Measurements from ENCODE around the gene SNX14.
"Not testable (repeated sequence)": the region's sequence is repeated elsewhere in the genome, so short reads cannot be mapped to it uniquely, and the experiment has no call there.

SNX14 gene

GRCh38 chr6:85620308-85620707 is 26.6 kb upstream of the SNX14 start:
- Histone ChIP-seq H3K27ac (ENCODE audit: low read length) (no peak overlapping the region), H3K4me3 (ENCODE audit: low read length) (no peak overlapping the region), H3K9me3 (ENCODE audit: control insufficient read depth, low read depth, low read length) (no peaks in the 10 kb centered on the region), H3K36me3 (ENCODE audit: control insufficient read depth, low read depth, low read length) (peaks cover 99% of the 10 kb centered on the region), H3K27me3 (ENCODE audit: control insufficient read depth, insufficient read depth, low read length) (no peaks in the 10 kb centered on the region), H3K9ac (ENCODE audit: low read length) (no peak overlapping the region), H3K4me1 (ENCODE audit: control insufficient read depth, low read depth, low read length) (no peaks in the 10 kb centered on the region)

- no peaks in the 10 kb centered on the region for H3K9me3 ChIP-seq (ENCODE audit: control insufficient read depth, low read depth, low read length)
- no peaks in the 10 kb centered on the region for H3K27me3 ChIP-seq (ENCODE audit: control insufficient read depth, insufficient read depth, low read length)
- H3K9ac ChIP-seq (ENCODE audit: low read length), result no peak overlapping the region
- peaks cover 98% of the 10 kb centered on the region for H3K36me3 ChIP-seq (ENCODE audit: control insufficient read depth, low read depth, low read length)
- no peak overlapping the region for H3K27ac ChIP-seq (ENCODE audit: low read length)
- H3K4me3 ChIP-seq (ENCODE audit: low read length), result no peak overlapping the region
- H3K4me1 ChIP-seq (ENCODE audit: control insufficient read depth, low read depth, low read length), result no peaks in the 10 kb centered on the region
Measured at GRCh38 chr6:85614780-85615179, 21.1 kb upstream of the SNX14 start.

DNA sequence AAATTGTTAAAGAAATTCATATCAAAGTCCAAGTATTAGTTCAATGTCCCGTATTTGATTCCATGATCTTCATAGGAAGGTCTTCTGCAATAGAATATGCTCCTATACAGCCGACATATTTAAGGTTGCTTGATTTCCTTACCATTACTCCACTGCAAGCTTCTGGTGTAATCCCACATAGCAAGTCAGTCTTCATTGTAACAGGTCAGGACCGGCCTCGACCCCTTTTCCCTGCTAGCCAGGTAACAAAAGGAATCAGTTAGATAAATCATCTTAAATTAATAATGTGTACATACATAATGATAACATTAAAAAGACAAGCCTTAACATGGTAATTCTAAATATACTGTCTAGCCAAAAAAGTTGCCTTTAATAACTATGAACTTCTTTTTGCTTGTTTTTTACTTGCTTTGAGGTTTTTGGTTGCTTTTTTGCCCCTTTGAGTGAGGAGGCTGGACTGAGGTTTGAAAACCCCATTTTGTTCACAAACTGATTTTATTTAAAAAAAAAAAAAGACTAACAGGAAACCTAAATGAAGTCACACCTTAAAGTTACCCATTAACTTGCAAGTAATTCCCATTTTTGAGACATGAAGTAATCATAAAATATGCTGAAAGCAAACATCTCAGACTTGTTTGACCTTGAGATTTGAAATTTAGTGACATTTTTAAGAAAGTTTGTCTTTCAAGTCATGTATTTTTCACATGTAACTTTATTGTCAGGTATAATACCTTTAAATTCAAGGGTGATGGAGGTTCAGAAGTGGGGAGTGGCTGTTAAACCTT is 19.2 kb upstream of the SNX14 start:
- Histone ChIP-seq H3K27me3 (ENCODE audit: control insufficient read depth, insufficient read depth, low read length) (no peaks in the 10 kb centered on the region), H3K4me1 (ENCODE audit: control insufficient read depth, low read depth, low read length) (no peaks in the 10 kb centered on the region), H3K9ac (ENCODE audit: low read length) (no peak overlapping the region), H3K9me3 (ENCODE audit: control insufficient read depth, low read depth, low read length) (no peaks in the 10 kb centered on the region), H3K36me3 (ENCODE audit: control insufficient read depth, low read depth, low read length) (peaks cover 85% of the 10 kb centered on the region), H3K27ac (ENCODE audit: low read length) (no peak overlapping the region), H3K4me3 (ENCODE audit: low read length) (no peak overlapping the region)

DNA sequence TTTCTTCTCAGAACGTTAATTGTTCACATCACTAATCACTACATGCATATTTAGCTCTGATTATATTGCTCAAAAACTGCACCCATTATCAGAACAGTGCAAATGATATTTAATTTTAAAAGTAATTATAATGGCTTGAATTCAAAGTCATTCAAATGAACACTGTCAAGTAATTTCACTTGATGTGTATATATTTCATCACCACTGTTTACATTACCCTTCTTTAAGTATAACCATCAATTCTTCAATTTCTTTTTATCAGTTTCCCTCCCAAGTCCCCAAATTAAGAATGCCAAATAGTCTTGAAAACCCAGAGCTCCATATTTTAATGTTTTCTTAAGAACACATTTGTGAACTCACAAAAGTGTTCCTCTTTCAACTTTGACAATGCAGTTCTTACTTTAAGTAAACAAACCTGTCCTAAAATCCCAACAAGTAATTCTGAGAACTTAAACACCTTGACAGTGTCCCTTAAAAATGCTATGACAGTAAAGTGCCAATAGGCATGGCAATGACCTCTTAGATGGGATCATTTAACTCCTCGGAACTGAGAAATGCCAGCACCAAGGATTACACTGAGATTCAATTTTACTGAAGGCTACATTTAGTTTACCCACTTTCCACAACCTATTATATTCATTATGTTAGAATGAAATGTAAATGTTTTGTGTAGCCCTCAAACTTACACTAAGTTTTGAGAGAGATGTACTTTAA is 16.7 kb upstream of the SNX14 start:
- Histone ChIP-seq H3K4me1 (ENCODE audit: control insufficient read depth, low read depth, low read length) (no peaks in the 10 kb centered on the region), H3K36me3 (ENCODE audit: control insufficient read depth, low read depth, low read length) (peaks cover 60% of the 10 kb centered on the region), H3K4me3 (ENCODE audit: low read length) (no peak overlapping the region), H3K9me3 (ENCODE audit: control insufficient read depth, low read depth, low read length) (no peaks in the 10 kb centered on the region), H3K27me3 (ENCODE audit: control insufficient read depth, insufficient read depth, low read length) (no peaks in the 10 kb centered on the region), H3K27ac (ENCODE audit: low read length) (no peak overlapping the region), H3K9ac (ENCODE audit: low read length) (no peak overlapping the region)

DNA sequence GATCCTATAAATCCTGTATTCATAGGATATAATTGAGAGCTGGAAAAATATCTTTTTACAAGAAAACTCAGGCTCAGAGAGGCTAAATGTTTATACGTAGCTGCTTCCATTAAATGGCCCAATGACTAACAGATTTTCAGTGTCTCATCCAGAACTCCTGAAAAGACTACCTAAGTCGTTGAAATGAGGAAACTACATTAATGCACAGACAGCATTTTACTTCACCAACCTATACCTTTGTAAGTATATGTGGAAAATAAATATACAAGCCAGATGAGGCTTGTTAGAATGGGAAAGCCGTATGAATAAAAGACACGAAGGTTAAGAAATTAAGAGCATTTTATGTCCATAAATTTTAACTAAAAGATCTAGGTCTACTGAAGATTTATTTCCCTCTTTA is 8.4 kb upstream of the SNX14 start:
- no peak overlapping the region for H3K27ac ChIP-seq (ENCODE audit: low read length)
- no peaks in the 10 kb centered on the region for H3K36me3 ChIP-seq (ENCODE audit: control insufficient read depth, low read depth, low read length)
- H3K4me1 ChIP-seq (ENCODE audit: control insufficient read depth, low read depth, low read length), result no peaks in the 10 kb centered on the region
- H3K27me3 ChIP-seq (ENCODE audit: control insufficient read depth, insufficient read depth, low read length), result no peaks in the 10 kb centered on the region
- no peaks in the 10 kb centered on the region for H3K9me3 ChIP-seq (ENCODE audit: control insufficient read depth, low read depth, low read length)
- H3K9ac ChIP-seq (ENCODE audit: low read length), result no peak overlapping the region
- H3K4me3 ChIP-seq (ENCODE audit: low read length), result no peak overlapping the region

- Histone ChIP-seq H3K27me3 (ENCODE audit: control insufficient read depth, insufficient read depth, low read length) (peaks cover 5% of the 10 kb centered on the region), H3K4me3 (ENCODE audit: low read length) (no peak overlapping the region), H3K9me3 (ENCODE audit: control insufficient read depth, low read depth, low read length) (no peaks in the 10 kb centered on the region), H3K9ac (ENCODE audit: low read length) (no peak overlapping the region), H3K4me1 (ENCODE audit: control insufficient read depth, low read depth, low read length) (no peaks in the 10 kb centered on the region), H3K36me3 (ENCODE audit: control insufficient read depth, low read depth, low read length) (no peaks in the 10 kb centered on the region), H3K27ac (ENCODE audit: low read length) (no peak overlapping the region)
Measured at GRCh38 chr6:85600713-85601313, 7.2 kb upstream of the SNX14 start.

DNA sequence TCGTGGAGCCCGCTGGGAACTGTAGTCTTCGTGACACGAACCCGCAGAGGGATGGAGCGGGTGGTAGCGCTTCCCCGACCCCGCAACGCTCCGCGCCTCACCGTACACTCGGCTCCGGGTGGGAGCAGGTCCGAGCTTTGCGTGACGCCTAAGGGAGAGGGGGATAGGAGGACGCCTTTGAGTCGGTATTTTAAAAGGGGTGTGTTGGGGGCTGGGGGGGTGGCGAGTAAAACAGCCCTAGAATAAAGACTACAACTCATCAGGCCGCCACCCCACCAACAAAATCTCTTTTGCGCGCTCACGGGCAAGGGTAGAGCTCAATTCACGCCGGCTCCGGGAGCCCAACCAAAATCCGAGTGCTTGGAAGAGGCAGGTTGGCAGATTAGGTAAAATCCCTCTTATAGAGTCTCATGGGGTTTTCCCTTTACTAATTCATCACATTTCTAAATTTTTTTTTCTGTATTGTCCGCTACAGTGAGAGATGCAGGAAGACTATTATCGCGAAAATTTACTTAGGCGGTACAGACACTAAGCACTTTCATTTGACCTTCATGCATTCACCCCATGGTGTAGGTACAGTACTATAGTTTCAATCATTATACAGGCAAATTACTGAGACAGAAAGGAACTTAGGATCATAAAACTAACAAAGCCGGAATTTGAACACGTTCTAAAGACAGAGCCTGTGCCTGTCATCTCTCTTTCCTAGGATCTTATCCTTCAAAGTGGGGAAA is 706 bp upstream of the SNX14 start:
- H3K9me3 ChIP-seq (ENCODE audit: control insufficient read depth, low read depth, low read length), result no peaks in the 10 kb centered on the region
- H3K36me3 ChIP-seq (ENCODE audit: control insufficient read depth, low read depth, low read length), result no peaks in the 10 kb centered on the region
- peak overlapping the region; percentile 63 for H3K9ac ChIP-seq (ENCODE audit: low read length)
- H3K4me3 ChIP-seq (ENCODE audit: low read length), result peak overlapping the region; percentile 92
- peaks cover 3% of the 10 kb centered on the region for H3K4me1 ChIP-seq (ENCODE audit: control insufficient read depth, low read depth, low read length)
- H3K27me3 ChIP-seq (ENCODE audit: control insufficient read depth, insufficient read depth, low read length), result peaks cover 22% of the 10 kb centered on the region
- no peak overlapping the region for H3K27ac ChIP-seq (ENCODE audit: low read length)

GRCh38 chr6:85592033-85592432 is 1.6 kb downstream of the SNX14 start:
- no peak overlapping the region for H3K9ac ChIP-seq (ENCODE audit: low read length)
- no peak overlapping the region for H3K27ac ChIP-seq (ENCODE audit: low read length)
- H3K9me3 ChIP-seq (ENCODE audit: control insufficient read depth, low read depth, low read length), result no peaks in the 10 kb centered on the region
- no peak overlapping the region for H3K4me3 ChIP-seq (ENCODE audit: low read length)
- H3K36me3 ChIP-seq (ENCODE audit: control insufficient read depth, low read depth, low read length), result no peaks in the 10 kb centered on the region
- H3K4me1 ChIP-seq (ENCODE audit: control insufficient read depth, low read depth, low read length), result peaks cover 3% of the 10 kb centered on the region
- H3K27me3 ChIP-seq (ENCODE audit: control insufficient read depth, insufficient read depth, low read length), result peaks cover 22% of the 10 kb centered on the region

DNA sequence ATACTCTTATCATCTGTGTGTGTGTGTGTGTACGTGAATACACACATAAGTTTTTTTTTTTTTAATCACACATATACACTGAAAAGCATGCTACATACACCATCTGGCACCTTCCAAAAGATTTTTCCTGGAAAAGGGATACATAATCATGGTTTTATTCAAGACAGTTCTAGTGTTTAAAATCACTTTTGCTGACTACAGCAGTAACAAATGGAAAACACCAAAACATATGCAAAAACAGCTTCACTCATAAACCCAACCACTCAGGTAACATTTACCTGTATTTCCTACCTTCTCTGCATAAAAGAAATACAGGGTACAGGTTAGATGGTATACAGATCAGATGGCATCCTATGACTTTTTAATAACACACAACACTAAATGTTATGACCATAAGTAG is 2.5 kb downstream of the SNX14 start:
- Histone ChIP-seq H3K9me3 (ENCODE audit: control insufficient read depth, low read depth, low read length) (no peaks in the 10 kb centered on the region), H3K27ac (ENCODE audit: low read length) (no peak overlapping the region), H3K4me1 (ENCODE audit: control insufficient read depth, low read depth, low read length) (peaks cover 3% of the 10 kb centered on the region), H3K36me3 (ENCODE audit: control insufficient read depth, low read depth, low read length) (no peaks in the 10 kb centered on the region), H3K27me3 (ENCODE audit: control insufficient read depth, insufficient read depth, low read length) (peaks cover 21% of the 10 kb centered on the region), H3K4me3 (ENCODE audit: low read length) (no peak overlapping the region), H3K9ac (ENCODE audit: low read length) (no peak overlapping the region)

DNA sequence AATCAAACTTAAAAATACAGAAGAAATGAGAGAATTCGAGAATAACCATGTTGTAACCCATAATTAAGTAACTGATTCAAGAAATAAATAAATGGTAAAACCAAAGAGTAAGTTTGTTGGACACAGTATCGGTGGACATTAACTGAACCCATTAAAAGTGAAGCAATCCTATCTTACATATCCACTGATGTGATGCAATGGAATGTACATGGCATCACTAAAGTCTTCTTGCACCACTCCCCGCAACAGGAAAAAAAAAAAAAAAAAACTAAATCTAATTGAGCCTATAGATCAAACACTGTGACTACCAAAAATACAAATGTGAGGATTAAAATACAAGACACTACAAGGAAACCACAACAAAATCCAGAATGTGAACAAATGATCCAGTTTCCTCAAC is 7.9 kb downstream of the SNX14 start:
- H3K36me3 ChIP-seq (ENCODE audit: control insufficient read depth, low read depth, low read length), result no peaks in the 10 kb centered on the region
- no peaks in the 10 kb centered on the region for H3K27me3 ChIP-seq (ENCODE audit: control insufficient read depth, insufficient read depth, low read length)
- peaks cover 6% of the 10 kb centered on the region for H3K4me1 ChIP-seq (ENCODE audit: control insufficient read depth, low read depth, low read length)
- H3K27ac ChIP-seq (ENCODE audit: low read length), result no peak overlapping the region
- no peak overlapping the region for H3K9ac ChIP-seq (ENCODE audit: low read length)
- no peak overlapping the region for H3K4me3 ChIP-seq (ENCODE audit: low read length)
- peaks cover 2% of the 10 kb centered on the region for H3K9me3 ChIP-seq (ENCODE audit: control insufficient read depth, low read depth, low read length)

- H3K36me3 ChIP-seq (ENCODE audit: control insufficient read depth, low read depth, low read length); H3K4me1 ChIP-seq (ENCODE audit: control insufficient read depth, low read depth, low read length); H3K4me3 ChIP-seq (ENCODE audit: low read length); H3K27me3 ChIP-seq (ENCODE audit: control insufficient read depth, insufficient read depth, low read length); H3K27ac ChIP-seq (ENCODE audit: low read length); H3K9me3 ChIP-seq (ENCODE audit: control insufficient read depth, low read depth, low read length); H3K9ac ChIP-seq (ENCODE audit: low read length): not testable (repeated sequence)
Measured at GRCh38 chr6:85582832-85583231, 10.8 kb downstream of the SNX14 start.
